ENCODE results near the gene SETDB1. TPM values are rescaled to one million over a fixed set of nuclear protein-coding genes. Genes with fewer than 3 reads are reported as not detected.

The SETDB1 gene
- total and polyA plus RNA-seq, 2 of the 8 experiments (the other 6 are each of a cell fraction or from before 2014, with no cell fraction given): 27.5 to 48.8 TPM

DNA sequence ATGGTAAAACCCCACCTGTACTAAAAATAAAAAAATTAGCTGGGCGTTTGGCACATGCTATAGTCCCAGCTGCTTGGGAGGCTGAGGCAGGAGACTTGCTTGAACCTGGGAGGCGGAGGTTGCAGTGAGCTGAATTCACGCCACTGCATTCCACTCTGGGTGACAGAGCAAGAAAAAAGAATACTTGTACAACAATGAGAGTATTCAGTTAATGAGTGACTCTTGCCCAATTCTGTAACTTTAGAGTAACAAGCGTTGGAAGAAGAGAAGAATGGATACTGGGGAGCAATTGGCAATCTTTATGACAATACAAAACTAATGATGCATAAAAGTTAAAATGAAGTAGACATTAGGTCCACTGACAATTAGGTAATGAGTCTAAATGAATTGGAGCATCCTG is 66.5 kb downstream of the SETDB1 start:
- Histone ChIP-seq H3K23ac (ENCODE audit: insufficient read length) (no peak overlapping the region), H3K79me1 (ENCODE audit: low read depth, low read length) (no peaks in the 10 kb centered on the region), H3K56ac (replicated peaks; ENCODE audit: insufficient read length, low read depth, low read length) (no peak overlapping the region), H3K23me2 (ENCODE audit: low read depth, low read length) (no peaks in the 10 kb centered on the region), H2BK15ac (ENCODE audit: low read length) (no peak overlapping the region), H2BK5ac (ENCODE audit: low read depth, low read length) (no peak overlapping the region), H3K4ac (replicated peaks; ENCODE audit: insufficient read length, low read depth, low read length) (no peak overlapping the region), H2BK120ac (replicated peaks; ENCODE audit: low read depth, low read length) (no peak overlapping the region), H4K91ac (replicated peaks; ENCODE audit: insufficient read length, low read length) (no peak overlapping the region), H3K27ac (ENCODE audit: low read depth, low read length) (no peak overlapping the region), H3K79me2 (ENCODE audit: control insufficient read depth in 1 of 2, insufficient read depth in 2 of 2, low read length in 2 of 2) (no peaks in the 10 kb centered on the region), H3K14ac (ENCODE audit: insufficient read length) (no peak overlapping the region), H3K27me3 (replicated peaks in 1 of 4; ENCODE audit: control insufficient read depth in 3 of 4, extremely low read depth in 1 of 4, insufficient read depth in 3 of 4, low read length in 3 of 4) (no peaks in the 10 kb centered on the region), H4K20me1 (replicated peaks in 1 of 2; ENCODE audit: control insufficient read depth in 1 of 2, insufficient read depth in 2 of 2, low read length in 2 of 2) (no peaks in the 10 kb centered on the region), H2AFZ (ENCODE audit: low read length) (no peak overlapping the region), H3K18ac (ENCODE audit: extremely low read depth, low read length) (no peak overlapping the region), H4K5ac (ENCODE audit: insufficient read length, low read depth, low read length) (no peak overlapping the region), H3K4me3 (ENCODE audit: extremely low read depth in 1 of 4, insufficient read depth in 2 of 4, low read depth in 3 of 4, low read length in 4 of 4) (no peak overlapping the region), H2BK20ac (ENCODE audit: low read length) (no peak overlapping the region), H3K9ac (replicated peaks in 1 of 4; ENCODE audit: extremely low read depth in 1 of 4, low read depth in 3 of 4, low read length in 3 of 4) (no peak overlapping the region), H3K4me2 (ENCODE audit: insufficient read depth in 1 of 2, low read depth in 2 of 2, low read length in 2 of 2) (no peak overlapping the region), H3K9me3 (ENCODE audit: insufficient read depth in 2 of 2, low read depth in 1 of 2, low read length in 1 of 2) (no peaks in the 10 kb centered on the region), H3K4me1 (replicated peaks in 1 of 4; ENCODE audit: control insufficient read depth in 3 of 4, insufficient read depth in 4 of 4, low read length in 3 of 4) (peaks cover 0 to 4% (median 0%) of the 10 kb centered on the region in 4 experiments; a peak in 1 of 7 replicates), H2BK12ac (ENCODE audit: low read depth, low read length) (no peak overlapping the region), H2AK5ac (ENCODE audit: low read depth, low read length) (no peak overlapping the region), H3K36me3 (ENCODE audit: control insufficient read depth in 2 of 4, insufficient read depth in 4 of 4, low read length in 3 of 4) (peaks cover 0 to under 1% (median 0%) of the 10 kb centered on the region in 4 experiments; a peak in 4 of 8 replicates), H4K8ac (ENCODE audit: extremely low read depth, insufficient read depth, low read length) (no peak overlapping the region)
- TF ChIP-seq, protein P1, sequence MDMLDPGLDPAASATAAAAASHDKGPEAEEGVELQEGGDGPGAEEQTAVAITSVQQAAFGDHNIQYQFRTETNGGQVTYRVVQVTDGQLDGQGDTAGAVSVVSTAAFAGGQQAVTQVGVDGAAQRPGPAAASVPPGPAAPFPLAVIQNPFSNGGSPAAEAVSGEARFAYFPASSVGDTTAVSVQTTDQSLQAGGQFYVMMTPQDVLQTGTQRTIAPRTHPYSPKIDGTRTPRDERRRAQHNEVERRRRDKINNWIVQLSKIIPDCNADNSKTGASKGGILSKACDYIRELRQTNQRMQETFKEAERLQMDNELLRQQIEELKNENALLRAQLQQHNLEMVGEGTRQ (IDR thresholded peaks at IDR 0.05; ENCODE audit: low read length): no peak
- TF ChIP-seq CTBP2 (IDR thresholded peaks at IDR 0.05; ENCODE audit: borderline replicate concordance, insufficient read depth, insufficient read length, low read length): no peak
- no peak for TF ChIP-seq KDM4A (IDR thresholded peaks at IDR 0.05; ENCODE audit: low read depth, low read length, severe bottlenecking)
- no peak for TF ChIP-seq ASH2L (IDR thresholded peaks at IDR 0.05; ENCODE audit: low read length)
- TF ChIP-seq ZNF274 (IDR thresholded peaks at IDR 0.05; ENCODE audit: borderline replicate concordance, extremely low read depth, low read length): no peak
- TF ChIP-seq HDAC6 (IDR thresholded peaks at IDR 0.05; ENCODE audit: low read depth, low read length): no peak
- no peak for TF ChIP-seq SUZ12 (IDR thresholded peaks at IDR 0.05; ENCODE audit: low read length)
- no peak for TF ChIP-seq CREB1 (IDR thresholded peaks at IDR 0.05)
- TF ChIP-seq BACH1 (IDR thresholded peaks at IDR 0.05; ENCODE audit: low read length): no peak
- no peak for TF ChIP-seq TBP (IDR thresholded peaks at IDR 0.05; ENCODE audit: low read depth, low read length)
- no peak for TF ChIP-seq SIRT6 (IDR thresholded peaks at IDR 0.05; ENCODE audit: low read length)
- no peak for FAIRE-seq
- POLR2A ChIA-PET (ENCODE audit: partially characterized antibody): no interaction called here
- no peak for DNase-seq (ENCODE audit: low read depth in 1 of 2, low spot score in 2 of 2)
- CTCF ChIA-PET (ENCODE audit: partially characterized antibody): interaction anchor here (0.6 to 6.8 kb wide), 5 partner anchors 9 to 30 kb away, joined by 3 to 85 read pairs (median 4); partner anchors contain the start of gene MINDY1
- 91% methylated on average over 4 of the region's 4 CpGs; no CpG with 5 or more reads in 1 of the 2 experiments for WGBS, 2 experiments (ENCODE audit: extremely low coverage in 1 of 2, insufficient coverage in 1 of 2, insufficient read length in 1 of 2, insufficient replicate concordance in 2 of 2, low coverage in 1 of 2, low lambda C conversion rate in 2 of 2, missing lambda C conversion rate in 1 of 2)

Data from H1 (cell line).